ENCODE measurements around the gene PPAN. TPM values are rescaled to one million over a fixed set of nuclear protein-coding genes. Genes with fewer than 3 reads are reported as not detected.

PPAN gene
- total RNA-seq, 4 donors from 2014 or later, result 25.7 to 45.3 (median 35.8) TPM

DNA sequence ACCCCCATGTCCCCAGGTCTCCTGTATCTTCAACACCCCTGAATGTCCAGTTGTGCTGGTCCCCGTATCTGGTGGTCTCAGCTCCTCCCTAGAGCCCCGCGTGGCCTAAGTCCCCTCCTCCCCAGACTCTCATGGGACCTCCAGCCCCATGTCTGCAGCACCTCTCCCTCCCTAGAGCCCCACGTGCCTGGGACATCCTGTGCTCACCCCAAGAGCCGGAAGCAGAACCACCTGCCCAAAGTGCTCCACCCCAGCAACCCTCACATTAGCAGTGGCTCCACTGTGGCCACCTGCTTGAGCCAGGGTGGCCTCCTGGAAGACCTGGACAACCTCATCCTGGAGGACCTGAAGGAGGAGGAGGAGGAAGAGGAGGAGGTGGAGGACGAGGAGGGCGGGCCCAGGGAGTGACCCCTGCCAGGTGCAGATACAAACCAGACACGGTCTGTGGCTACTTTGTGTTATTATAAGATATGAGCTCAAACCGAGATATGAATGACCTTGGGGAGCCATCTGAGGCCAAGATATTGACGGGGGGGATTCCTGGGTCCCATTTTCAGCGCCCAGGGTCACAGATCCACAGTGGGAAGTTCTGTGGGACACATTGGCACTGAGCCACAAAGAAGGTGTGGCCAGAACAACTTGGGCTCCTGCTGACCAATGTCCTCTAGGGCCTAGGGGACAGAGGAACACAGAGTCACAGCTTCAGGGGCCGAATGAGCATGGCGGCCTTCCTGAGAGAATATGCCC lies 14.1 kb upstream of the PPAN start:
- Histone ChIP-seq H3K36me3 (peaks cover 0 to 52% (median 5%) of the 10 kb centered on the region in 3 donors), H3K4me3 (no peak overlapping the region), H3K27ac (no peak overlapping the region), H3K27me3 (no peaks in the 10 kb centered on the region), H3K9me3 (peaks cover 0 to 15% (median 0%) of the 10 kb centered on the region in 4 donors), H3K4me1 (peaks cover 0 to 16% (median 6%) of the 10 kb centered on the region in 4 donors)
- DNase-seq (ENCODE audit: low spot score in 2 of 2), result no peak
- TF ChIP-seq EP300 (IDR thresholded peaks at IDR 0.05) (no peak), CTCF (IDR thresholded peaks at IDR 0.05) (no peak), POLR2A (IDR thresholded peaks at IDR 0.05) (no peak)
- WGBS, 2 donors, result 75 to 79% methylated on average over 13 of the region's 13 CpGs

DNA sequence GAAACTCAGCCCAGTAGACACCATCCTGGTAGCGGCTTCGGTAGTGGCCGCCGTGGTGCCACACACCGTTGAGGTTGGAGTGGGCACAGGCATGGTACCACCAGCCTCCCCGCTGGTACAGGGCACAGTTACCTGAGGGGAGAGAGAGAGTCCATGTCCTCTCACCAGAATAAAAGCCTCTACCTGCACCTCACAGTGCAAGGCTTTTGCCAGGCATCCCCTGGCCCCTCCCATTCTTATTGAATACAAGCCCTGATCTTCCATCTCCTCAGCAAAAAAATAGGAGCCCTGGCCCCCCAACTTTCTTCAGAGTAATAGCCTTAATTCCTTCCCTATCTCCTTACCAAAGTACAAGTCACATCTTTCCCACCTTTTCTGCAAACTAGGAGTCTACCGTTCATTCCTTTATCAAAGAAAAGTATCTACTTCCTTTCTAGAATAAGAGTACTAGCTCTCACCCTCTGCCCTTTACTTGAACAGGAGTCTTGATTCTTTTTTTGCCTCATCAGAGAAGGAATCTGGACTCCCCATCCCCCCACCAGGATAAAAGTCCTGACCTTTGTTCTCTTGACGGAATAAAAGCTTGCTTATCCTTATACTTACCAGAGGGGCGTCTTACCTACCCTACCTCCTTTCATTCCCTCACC lies 13.4 kb upstream of the PPAN start:
- H3K4me3 ChIP-seq, result no peak overlapping the region
- peaks cover 0 to 12% (median 6%) of the 10 kb centered on the region in 4 donors for H3K4me1 ChIP-seq
- peaks cover 0 to 52% (median 5%) of the 10 kb centered on the region in 3 donors for H3K36me3 ChIP-seq
- TF ChIP-seq EP300 (IDR thresholded peaks at IDR 0.05) (no peak), POLR2A (IDR thresholded peaks at IDR 0.05) (no peak), CTCF (IDR thresholded peaks at IDR 0.05) (no peak)
- no peaks in the 10 kb centered on the region for H3K27me3 ChIP-seq
- 89 to 91% methylated on average over 9 of the region's 9 CpGs for WGBS, 2 donors
- H3K27ac ChIP-seq, result no peak overlapping the region
- DNase-seq (ENCODE audit: low spot score in 2 of 2), result no peak
- H3K9me3 ChIP-seq, result peaks cover 0 to 15% (median 0%) of the 10 kb centered on the region in 4 donors

- Histone ChIP-seq H3K9me3 (peaks cover 0 to 15% (median 0%) of the 10 kb centered on the region in 4 donors), H3K27me3 (no peaks in the 10 kb centered on the region), H3K36me3 (peaks cover 0 to 52% (median 5%) of the 10 kb centered on the region in 3 donors), H3K4me3 (no peak overlapping the region), H3K4me1 (peaks cover 0 to 12% (median 6%) of the 10 kb centered on the region in 4 donors), H3K27ac (no peak overlapping the region)
- WGBS, 2 donors, result 79 to 80% methylated on average over 22 of the region's 22 CpGs
- DNase-seq (ENCODE audit: low spot score in 2 of 2), result no peak
- TF ChIP-seq POLR2A (IDR thresholded peaks at IDR 0.05), result no peak
- no peak for TF ChIP-seq CTCF (IDR thresholded peaks at IDR 0.05)
- no peak for TF ChIP-seq EP300 (IDR thresholded peaks at IDR 0.05)
Observed at GRCh38 chr19:10093295-10094186, 12.6 kb upstream of the PPAN start.

DNA sequence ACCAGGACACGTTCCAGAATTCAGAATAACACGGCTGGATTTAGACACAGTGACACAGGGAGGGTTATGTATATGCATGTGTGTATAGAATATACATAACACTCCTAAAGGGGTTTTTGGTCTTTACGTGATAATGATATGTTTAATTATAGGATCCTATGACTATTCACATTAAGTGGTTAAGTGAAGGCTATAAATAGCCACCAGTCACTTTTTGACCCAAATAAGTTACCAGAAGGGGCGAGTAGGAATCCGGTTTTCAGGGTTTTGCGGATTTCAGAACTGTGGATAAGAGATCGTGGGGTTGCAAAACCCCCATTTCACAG lies 10.6 kb upstream of the PPAN start:
- Histone ChIP-seq H3K4me3 (peak overlapping the region in 2 of 4 donors; percentile 41 to 61), H3K9me3 (peaks cover 0 to 8% (median 0%) of the 10 kb centered on the region in 4 donors), H3K36me3 (peaks cover 0 to 35% (median 5%) of the 10 kb centered on the region in 3 donors), H3K4me1 (peaks cover 0 to 12% (median 6%) of the 10 kb centered on the region in 4 donors), H3K27ac (peak overlapping the region in 3 of 4 donors; percentile 58 to 70 (median 62)), H3K27me3 (no peaks in the 10 kb centered on the region)
- TF ChIP-seq POLR2A (IDR thresholded peaks at IDR 0.05) (no peak), CTCF (IDR thresholded peaks at IDR 0.05) (no peak), EP300 (IDR thresholded peaks at IDR 0.05) (no peak)
- 38 to 41% methylated on average over 7 of the region's 7 CpGs for WGBS, 2 donors
- no peak for DNase-seq (ENCODE audit: low spot score in 2 of 2)

All from tibial nerve (tissue), 4 donors.